ENCODE measurements around the gene ASAP2.

GRCh38 chr2:9184361-9184760, 22.3 kb upstream of the ASAP2 start:
- TF ChIP-seq POLR2AphosphoS5 (IDR thresholded peaks at IDR 0.05; ENCODE audit: borderline replicate concordance, low read depth, low read length) (no peak), EZH2 (IDR thresholded peaks at IDR 0.05) (no peak)

All from SK-N-MC (cell line).